Measurements from ENCODE around the gene LRBA.
"Not testable (repeated sequence)": the region's sequence is repeated elsewhere in the genome, so short reads cannot be mapped to it uniquely, and the experiment has no call there.

Gene LRBA

DNA sequence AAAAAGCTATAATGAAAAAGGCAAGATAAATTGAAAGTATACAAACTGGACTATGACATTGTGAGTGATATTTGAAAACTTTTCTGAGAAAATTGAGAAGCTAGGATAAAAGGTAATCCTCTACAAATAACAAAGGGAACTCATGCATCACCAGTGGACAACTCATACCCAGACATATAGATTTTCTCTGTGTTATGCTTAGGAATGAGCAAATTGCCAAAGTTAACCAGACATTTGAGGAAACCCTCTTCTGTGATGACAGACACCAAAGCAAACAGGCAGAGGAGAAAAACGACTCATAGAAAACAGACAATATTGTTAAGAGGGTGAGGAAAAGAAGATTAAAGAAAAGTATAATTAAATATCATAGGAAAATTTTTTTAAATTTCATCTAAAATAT is 246.6 kb downstream of the LRBA start:
- TF ChIP-seq, protein P1, sequence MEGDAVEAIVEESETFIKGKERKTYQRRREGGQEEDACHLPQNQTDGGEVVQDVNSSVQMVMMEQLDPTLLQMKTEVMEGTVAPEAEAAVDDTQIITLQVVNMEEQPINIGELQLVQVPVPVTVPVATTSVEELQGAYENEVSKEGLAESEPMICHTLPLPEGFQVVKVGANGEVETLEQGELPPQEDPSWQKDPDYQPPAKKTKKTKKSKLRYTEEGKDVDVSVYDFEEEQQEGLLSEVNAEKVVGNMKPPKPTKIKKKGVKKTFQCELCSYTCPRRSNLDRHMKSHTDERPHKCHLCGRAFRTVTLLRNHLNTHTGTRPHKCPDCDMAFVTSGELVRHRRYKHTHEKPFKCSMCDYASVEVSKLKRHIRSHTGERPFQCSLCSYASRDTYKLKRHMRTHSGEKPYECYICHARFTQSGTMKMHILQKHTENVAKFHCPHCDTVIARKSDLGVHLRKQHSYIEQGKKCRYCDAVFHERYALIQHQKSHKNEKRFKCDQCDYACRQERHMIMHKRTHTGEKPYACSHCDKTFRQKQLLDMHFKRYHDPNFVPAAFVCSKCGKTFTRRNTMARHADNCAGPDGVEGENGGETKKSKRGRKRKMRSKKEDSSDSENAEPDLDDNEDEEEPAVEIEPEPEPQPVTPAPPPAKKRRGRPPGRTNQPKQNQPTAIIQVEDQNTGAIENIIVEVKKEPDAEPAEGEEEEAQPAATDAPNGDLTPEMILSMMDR (IDR thresholded peaks at IDR 0.05; ENCODE audit: insufficient read depth, low read depth, low read length, missing control alignments): no peak
- no peak for DNase-seq (ENCODE audit: low read depth)
- no peak overlapping the region for H3K4me3 ChIP-seq (ENCODE audit: low read length)

DNA sequence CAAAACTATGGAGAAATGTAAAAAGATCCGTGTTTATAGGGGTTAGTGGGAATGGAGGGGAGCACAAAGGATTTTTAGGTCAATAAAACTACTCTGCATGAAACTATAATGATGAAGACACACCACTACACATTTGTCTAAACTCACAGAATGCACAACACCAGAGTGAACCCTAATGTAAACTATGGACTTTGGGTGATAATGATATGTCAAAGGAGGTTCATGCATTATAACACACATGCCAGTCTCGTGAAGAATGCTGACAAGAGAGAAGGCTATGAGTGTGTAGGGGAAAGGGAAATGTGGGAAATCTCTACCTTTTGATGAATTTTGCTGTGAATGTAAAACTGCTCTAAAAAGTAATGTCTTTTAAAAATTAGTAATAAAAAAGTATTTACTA is 249.9 kb downstream of the LRBA start:
- DNase-seq (ENCODE audit: low read depth): no peak
- H3K4me3 ChIP-seq (ENCODE audit: low read length): no peak overlapping the region
- TF ChIP-seq, protein P1 (IDR thresholded peaks at IDR 0.05; ENCODE audit: insufficient read depth, low read depth, low read length, missing control alignments): no peak

- TF ChIP-seq, protein P1 (IDR thresholded peaks at IDR 0.05; ENCODE audit: insufficient read depth, low read depth, low read length, missing control alignments): no peak
- no peak overlapping the region for H3K4me3 ChIP-seq (ENCODE audit: low read length)
- DNase-seq (ENCODE audit: low read depth): no peak
Measured at GRCh38 chr4:150751648-150752047, 263.4 kb downstream of the LRBA start.

- TF ChIP-seq, protein P1 (IDR thresholded peaks at IDR 0.05; ENCODE audit: insufficient read depth, low read depth, low read length, missing control alignments): no peak
- H3K4me3 ChIP-seq (ENCODE audit: low read length): no peak overlapping the region
- no peak for DNase-seq (ENCODE audit: low read depth)
Measured at GRCh38 chr4:150750824-150751223, 264.3 kb downstream of the LRBA start.

DNA sequence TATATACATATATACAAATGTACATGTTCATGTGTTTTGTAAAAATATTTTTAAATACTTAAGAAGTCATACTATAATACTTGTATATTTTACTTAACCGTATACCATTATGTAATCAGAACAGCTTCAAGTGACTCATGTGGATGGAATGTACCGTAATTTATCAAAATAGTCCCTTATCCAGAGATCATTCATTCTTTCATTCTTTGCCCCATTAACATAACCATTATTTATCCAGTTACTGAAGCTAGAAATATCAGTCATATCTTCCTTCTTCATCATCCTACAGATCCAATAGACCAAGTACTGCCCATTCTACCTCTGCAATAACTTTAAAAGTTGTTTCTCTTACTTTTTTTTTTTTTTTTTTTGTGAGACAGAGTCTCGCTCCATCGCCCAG is 268.9 kb downstream of the LRBA start:
- peak; percentile 19 for DNase-seq (ENCODE audit: low read depth)
- TF ChIP-seq, protein P1 (IDR thresholded peaks at IDR 0.05; ENCODE audit: insufficient read depth, low read depth, low read length, missing control alignments): no peak

DNA sequence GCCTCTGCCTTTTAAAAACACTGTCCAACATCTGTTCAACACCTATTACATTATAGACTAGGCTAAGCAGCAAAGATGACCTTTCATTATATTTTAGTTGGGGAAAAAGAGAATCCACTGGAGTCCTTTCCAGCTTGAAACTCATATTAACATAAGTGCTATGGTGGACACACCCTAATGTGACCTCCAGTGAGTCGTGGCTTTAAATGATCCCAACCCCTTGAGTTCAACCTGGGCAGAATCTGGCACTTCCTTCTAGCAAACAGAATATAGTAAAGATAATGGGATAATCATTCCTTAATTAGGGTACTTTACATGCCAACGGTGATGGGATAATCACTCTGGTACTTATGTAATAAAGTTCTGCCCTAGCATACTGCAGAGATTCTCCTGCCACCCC is 270.5 kb downstream of the LRBA start:
- peak; percentile 9 for DNase-seq (ENCODE audit: low read depth)
- TF ChIP-seq, protein P1 (IDR thresholded peaks at IDR 0.05; ENCODE audit: insufficient read depth, low read depth, low read length, missing control alignments): no peak
- H3K4me3 ChIP-seq (ENCODE audit: low read length): no peak overlapping the region

More for the DNA sequence above, 268.9 kb downstream of the LRBA start:
- H3K4me3 ChIP-seq (ENCODE audit: low read length): no peak overlapping the region

GRCh38 chr4:150743564-150744342 is 271.3 kb downstream of the LRBA start:
- TF ChIP-seq, protein P1 (IDR thresholded peaks at IDR 0.05; ENCODE audit: insufficient read depth, low read depth, low read length, missing control alignments): no peak
- DNase-seq (ENCODE audit: low read depth): peak; percentile 10

DNA sequence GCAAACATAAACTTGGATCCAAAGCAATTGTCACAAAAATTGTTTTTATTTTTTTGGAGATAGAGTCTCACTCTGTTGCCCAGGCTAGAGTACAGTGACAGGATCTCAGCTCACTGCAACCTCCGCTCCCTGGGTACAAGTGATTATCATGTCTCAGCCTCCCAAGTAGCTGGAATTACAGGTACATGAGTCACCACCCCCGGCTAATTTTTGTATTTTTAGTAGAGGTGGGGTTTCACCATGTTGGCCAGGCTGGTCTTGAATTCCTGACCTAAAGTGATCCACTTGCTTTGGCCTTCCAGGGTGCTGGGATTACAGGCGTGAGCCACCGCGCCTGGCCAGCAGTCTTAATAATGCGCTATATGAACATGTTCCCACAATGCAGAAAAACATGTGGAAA is 272.2 kb downstream of the LRBA start:
- peak; percentile 67 for DNase-seq (ENCODE audit: low read depth)
- not testable (repeated sequence) for H3K4me3 ChIP-seq (ENCODE audit: low read length)

More at GRCh38 chr4:150743564-150744342, 271.3 kb downstream of the LRBA start:
- no peak overlapping the region for H3K4me3 ChIP-seq (ENCODE audit: low read length)
